T follicular helper cell (primary cell): Measurements from ENCODE around the gene CAMTA1.
"Not testable (repeated sequence)": the region's sequence is repeated elsewhere in the genome, so short reads cannot be mapped to it uniquely, and the experiment has no call there.

Experiments
- DNase-seq: peaks from one replicate; pipeline ENCODE4 v3.0.0-alpha.2; 2020; ENCODE audit warnings: low read depth

Gene CAMTA1

DNA sequence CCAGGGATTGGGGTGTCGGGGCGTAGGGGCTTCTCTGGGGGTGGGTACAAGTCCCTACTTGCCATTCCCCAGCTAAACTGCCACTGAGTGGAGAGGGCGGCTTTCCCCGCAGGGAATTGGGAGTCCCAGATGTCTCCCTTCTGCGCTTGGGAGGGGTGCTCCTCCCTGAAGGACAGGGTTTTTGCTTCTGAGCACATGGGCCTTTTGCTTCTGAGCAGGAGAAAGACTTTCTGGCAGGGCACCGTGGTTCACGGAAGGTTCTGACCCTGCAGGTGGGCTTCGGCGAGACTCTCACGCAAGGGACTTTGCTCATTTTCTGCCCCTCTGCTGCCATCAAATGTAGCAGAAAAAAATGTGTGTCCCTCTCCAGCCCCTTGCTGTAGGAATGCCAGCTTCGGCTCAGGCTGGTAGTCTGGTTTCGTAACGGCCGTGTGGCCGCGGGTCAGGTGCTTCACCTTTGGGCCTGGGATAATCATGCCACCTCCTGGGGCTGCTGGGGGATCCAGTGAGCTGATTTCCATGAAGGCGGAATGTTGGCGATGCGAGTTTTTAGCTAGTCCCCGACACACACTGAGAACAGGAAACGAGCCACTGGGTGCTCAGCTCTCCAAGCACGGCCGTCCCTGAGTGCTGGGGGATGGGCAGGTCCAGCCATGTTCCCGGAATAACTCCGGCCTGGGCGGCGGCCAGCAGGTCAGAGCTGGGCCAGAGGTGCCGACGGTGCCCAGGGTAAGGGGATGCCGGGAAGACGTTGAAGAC lies 364.0 kb downstream of the CAMTA1 start:
- no peak for DNase-seq

DNA sequence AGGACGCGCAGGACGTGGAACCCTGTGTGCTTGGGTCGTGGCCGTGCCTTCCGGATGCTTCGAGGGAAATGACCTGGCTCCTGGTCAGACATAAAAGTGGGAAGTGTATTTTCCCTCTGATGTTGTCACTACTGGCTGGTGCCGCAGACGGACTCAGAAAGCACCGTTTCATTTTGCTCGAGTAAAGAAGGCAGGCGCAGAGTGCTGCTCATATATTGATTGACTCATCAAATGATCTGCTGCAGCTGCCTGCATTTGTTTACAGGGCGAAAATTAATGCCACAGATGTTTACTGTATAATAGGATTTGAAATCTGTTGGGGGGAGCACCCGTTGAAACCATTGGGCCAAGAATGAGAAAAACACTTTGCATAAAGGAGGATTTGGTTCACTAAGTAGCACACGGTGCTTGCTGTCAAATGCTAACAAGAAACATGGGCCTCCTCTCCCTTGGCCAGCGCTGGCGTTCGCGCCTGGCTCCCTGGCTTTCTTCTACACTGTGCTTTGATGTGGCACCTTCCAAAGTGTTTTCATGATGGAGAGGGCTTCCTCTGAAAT lies 365.5 kb downstream of the CAMTA1 start:
- no peak for DNase-seq

DNA sequence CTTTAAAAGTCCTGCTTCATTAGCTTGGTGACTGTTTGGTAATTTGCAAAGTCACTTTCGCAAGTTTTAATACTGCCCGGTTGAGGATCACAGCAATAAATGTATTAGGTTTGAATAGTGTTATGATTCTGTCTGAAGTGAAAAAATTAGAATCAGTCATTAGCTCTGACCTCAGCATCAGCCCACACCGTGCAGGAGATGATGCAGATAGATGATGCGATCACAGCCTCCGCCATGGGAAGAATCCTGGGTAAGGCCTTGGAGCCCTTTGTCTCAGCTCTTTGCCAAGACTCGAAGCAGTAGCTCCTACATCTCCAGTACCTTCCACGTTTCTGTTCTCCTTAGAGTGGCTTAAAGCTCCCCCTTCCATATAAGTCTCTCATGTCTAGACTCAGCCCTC lies 366.7 kb downstream of the CAMTA1 start:
- no peak for DNase-seq

DNA sequence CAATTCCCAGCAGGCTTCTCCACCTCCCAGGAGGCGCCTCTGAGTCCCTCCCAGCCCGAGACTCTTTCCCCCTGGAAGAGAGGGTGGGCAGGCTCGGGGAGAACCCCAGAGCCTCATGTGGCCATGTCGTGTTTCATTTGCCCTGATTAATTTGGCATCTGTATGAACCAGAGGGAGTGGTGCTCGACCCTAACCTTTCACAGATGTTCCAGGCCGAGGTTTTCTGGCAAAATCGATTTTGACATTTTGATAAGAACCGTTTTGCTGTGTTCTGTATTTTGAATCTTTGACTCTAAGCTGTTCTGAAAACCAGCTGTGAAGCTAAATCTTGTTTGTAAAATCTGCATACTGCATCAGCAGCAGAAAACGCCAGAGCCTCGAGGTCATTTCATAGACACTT lies 367.4 kb downstream of the CAMTA1 start:
- DNase-seq, result no peak

DNA sequence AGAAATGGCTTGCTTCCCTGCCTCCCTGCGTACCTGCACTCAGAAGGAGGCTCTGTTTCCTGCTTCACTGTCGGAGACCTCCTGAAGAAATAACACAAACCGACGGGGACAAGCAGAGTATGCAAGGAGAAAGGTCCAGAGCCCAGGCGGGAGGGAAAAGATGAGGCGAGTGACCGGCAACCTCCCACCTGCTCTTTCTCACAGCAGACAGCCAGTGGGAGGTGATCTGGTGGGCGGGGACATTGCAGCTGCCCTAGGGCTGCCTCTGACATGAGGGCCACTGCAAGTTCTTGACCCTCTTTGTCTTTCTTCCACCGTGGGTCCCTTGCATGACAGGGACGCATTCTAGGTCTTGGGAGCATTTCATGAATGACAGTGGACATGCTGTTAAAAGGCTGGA lies 368.2 kb downstream of the CAMTA1 start:
- no peak for DNase-seq

DNA sequence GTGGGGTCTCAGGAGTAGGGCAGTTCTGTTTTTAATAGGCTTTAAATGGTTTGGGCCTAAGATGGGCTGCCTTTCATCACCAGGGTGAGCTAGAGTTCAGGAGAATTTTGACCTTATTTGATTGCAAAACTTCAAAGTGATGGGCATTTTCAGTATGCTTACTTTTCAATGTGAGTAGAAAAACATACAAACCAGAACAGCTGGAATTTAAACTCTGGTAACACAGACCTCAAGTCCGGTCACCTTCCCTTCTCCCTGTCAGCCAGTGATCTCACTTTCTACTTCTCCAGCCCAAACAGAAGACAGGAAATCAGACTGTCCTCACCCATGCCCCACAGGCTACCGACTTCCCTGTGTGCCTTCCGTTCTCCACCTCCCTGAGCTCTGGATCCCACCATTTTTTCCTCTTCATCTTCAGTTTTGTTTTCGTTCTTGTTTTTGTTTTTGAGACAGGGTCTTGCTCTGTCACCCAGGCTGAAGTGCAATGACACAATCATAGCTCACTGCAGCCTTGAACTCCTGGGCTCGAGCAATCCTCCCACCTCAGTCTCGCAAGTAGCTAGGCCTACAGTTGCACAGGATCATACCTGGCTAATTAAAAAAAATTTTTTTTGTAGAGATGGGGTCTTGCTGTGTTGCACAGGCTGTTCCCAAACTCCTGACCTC lies 374.0 kb downstream of the CAMTA1 start:
- no peak for DNase-seq

DNA sequence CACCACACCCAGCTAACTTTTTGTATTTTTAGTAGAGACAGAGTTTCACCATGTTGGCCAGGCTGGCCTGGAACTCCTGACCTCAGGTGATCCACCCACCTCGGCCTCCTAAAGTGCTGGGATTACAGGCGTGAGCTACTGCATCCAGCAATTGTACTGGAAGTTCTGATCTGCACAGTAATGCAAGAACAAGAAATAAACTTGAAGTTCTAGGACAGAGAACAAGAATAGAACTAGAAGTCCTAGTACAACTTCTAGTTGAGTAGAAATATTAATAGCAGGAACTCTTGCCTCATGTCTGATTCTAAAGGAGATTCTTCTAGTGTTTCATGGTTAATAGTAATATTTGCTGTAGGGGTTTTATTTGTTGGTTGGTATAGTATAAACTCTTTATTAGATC lies 383.3 kb downstream of the CAMTA1 start:
- DNase-seq, result not testable (repeated sequence)

DNA sequence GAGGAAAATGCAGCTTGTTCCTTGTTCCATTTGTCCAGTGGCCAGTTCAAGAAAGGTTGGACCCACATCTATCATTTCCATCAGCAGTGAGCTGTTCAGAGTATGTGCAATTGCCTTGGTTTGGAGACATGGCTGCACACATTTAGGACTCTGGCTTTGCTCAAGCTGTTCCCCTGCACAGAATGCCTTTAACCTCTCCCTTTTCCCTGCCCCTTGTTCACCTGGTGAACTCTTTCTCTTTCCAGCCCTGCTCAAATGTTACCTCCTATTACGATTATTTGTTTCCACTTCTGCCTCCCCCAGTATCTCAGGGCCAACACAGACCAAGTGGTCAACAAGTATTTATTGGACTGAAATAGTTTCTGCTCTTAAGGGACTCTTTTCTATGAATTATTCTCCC lies 385.9 kb downstream of the CAMTA1 start:
- no peak for DNase-seq

DNA sequence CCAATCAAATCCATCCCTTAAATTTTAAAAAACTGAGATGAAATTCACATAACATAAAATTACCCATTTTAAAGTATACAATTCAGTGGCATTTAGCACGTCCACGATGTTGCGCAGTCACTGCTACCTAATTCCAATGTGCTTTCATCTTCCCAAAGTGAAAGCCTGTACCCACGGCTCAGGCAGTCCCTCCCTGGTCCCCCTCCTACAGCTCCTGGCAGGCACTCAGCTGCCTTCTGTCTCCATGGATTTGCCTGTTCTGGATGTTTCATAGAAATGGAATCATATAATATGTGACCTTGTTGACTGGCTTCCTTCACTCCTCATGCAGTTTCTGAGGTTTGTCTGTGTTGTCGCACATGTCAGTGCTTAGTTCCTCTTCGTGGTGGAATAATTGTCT lies 386.3 kb downstream of the CAMTA1 start:
- DNase-seq, result no peak

DNA sequence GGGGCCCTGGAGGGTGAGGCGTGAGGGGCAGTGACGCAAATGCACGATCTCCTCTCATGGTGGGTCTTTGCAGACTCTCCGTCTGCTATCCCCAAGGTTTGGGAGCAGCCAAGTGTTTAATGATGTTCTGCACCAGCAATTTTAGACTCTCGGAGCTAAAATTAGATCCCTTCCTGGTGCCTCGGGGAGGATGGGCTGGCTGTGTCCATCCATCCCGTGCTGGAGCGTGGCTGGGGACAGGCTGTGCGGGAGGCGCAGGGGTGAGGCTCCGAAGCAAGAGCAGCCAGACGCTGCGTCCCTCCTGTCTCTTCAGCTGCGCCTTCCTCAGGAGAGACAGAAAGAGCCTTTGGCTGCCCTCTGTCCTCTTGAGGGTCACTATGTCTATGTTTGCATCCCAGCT lies 387.6 kb downstream of the CAMTA1 start:
- no peak for DNase-seq

DNA sequence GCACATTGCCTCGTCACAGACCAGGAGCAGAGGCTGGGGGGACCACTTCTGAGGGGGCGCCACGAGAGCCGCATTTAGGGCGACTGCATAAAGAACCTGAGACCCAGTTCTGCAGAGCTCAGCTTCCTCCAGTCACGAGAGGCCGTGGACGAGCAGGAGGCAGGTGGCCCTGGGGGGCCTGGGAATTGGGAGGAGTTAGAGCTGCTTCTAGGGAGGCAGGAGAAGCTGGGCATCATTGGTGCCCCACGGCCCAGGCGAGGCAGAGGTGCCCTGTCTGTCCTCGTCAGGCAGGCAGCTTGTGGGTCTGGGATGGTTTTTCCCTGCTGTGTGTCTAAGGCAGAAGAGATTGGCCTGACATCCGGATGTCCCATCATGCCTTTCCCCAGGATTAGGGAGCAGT lies 389.3 kb downstream of the CAMTA1 start:
- DNase-seq, result no peak

DNA sequence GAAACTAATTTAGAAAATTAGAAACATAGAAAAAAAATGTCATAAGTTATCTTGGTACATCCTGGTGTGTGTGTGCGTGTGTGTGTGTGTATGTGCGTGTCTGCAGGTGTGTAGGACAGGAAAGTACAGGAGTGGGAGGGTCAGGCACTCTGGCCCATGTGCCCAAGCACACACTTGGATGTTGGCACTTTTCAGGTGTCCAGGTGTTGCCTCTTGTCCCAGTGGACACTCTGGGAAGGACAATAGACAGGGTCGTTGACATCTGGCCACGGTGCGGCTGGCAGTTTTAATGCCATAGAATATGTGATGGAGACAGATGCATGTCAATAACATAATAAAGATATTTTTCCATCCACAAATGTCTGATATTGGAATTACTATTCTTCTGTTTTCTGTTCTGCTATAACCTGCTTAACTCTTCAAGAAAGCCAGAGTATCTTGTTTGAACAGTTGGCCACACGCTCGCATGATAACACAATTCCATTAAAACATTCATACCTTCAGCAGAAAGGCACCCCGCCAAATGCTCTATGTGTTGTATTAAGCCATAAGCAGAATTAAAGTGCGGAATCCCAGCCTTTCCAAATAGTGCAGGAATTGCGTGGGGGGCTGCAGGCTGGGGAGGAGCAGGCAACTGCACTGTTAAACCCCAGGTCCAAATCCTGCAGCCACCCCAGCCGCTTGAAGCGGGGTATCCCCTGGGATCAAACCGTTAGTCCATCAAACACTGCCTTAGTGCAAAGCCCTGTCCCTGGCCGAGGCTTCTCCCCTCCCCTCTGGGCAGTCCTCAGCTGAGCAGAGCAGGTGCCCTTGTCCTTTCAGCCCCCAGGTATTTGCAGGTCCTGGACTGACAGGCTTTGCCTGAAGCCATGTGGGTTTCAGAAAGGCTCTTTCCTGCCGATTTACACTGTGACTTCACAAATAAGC lies 390.0 kb downstream of the CAMTA1 start:
- DNase-seq, result no peak

DNA sequence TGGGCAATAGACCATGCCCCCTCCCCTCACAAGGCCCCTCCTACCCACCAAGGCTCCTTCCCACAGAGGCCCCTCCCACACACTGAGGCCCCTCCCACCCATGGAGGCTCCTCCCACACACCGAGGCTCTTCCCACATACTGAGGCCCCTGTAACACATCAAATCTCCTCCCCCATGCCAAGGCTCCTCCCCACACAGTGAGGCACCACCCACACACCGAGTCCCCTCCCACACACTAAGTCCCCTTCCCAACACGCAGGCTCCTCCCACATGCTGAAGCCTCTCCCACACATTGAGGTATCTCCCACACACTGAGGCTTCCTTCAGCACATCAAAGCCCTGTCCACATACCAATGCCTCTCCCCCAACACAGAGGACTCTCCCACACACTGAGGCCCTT lies 391.8 kb downstream of the CAMTA1 start:
- DNase-seq, result no peak

DNA sequence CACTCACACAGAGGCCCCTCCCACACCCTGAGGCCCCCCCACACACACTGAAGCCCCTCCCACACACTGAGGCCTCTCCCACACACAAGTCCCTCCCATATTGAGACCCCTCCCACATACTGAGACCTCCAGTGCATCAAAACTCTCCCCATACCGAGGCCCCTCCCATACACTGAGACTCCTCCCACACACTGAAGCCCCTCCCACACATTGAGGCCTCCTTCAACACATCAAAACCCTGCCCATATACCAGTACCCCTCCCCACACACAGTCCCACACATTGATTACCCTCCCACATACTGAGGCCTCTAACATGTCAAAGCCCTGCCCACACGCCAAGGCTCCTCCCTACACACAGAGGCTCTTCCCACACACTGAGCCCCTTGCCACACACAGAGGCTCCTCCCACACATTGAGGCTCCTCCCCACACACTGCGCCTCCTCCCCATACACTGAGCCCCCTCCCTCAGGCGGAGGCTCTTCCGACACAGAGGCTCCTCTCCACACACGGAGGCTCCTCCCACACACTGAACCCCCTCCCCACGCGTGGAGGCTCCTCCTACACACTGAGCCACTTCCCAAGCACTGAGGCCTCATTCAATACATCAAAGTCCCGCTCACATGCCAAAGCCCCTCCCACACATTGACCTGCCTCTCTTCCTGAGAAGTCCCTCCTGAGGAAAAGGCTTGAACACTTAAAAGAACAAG lies 392.3 kb downstream of the CAMTA1 start:
- DNase-seq, result no peak

DNA sequence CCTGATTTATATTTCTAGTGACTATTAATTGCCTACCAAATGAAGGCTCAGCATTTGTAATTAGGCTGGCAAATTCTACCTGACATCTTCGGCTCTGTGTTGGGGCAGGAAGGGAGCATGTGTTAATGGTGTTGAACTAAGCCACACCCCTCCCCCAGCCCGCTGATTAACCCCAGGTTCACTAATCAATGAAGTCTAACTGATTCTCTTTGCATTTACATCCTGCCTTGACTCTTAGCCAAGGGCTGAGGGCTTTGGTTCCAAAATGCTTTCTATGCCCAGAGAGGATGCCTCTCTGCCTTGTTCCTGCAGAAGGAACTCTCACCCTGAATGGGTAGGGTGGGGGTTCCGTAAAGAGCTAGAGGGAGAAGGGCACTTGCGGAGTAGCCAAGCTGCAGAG lies 393.1 kb downstream of the CAMTA1 start:
- DNase-seq, result no peak

DNA sequence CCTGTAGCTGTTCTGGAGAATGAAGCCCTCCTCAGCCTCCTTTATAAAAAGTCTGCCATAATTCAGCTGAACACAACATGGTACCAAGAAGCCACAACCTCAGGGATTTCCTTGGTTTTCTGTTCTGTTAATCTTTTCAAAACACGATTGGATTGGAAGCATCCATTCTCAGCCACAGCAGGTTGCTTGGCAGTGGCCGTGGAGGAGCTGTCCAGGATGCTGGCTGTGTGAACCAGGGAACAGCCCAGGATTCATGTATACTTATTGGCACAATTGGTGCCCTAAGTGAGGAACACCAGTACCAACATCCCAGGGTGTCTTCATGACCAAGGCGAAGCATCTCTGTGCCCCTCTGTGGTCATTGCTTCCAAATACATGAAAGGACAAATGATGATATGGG lies 393.5 kb downstream of the CAMTA1 start:
- DNase-seq, result no peak

DNA sequence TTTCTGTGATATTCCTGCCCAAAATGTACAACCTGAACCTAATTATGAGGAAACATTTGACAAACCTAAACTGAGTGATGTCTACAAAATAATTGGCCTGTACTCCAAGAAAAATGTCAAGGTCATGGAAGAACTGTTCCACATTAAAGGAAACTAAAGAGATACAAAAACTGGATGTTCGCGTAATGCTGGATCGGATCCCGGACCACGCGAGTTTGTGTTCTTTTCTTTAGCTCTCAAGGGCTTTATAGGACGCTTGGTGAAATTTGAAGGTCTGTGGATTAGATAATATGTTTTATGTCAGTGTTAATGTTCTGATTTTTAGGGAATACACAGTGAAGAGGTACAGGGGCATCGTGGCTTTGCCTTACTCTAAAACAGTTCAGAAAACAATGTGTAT lies 400.5 kb downstream of the CAMTA1 start:
- DNase-seq, result no peak

DNA sequence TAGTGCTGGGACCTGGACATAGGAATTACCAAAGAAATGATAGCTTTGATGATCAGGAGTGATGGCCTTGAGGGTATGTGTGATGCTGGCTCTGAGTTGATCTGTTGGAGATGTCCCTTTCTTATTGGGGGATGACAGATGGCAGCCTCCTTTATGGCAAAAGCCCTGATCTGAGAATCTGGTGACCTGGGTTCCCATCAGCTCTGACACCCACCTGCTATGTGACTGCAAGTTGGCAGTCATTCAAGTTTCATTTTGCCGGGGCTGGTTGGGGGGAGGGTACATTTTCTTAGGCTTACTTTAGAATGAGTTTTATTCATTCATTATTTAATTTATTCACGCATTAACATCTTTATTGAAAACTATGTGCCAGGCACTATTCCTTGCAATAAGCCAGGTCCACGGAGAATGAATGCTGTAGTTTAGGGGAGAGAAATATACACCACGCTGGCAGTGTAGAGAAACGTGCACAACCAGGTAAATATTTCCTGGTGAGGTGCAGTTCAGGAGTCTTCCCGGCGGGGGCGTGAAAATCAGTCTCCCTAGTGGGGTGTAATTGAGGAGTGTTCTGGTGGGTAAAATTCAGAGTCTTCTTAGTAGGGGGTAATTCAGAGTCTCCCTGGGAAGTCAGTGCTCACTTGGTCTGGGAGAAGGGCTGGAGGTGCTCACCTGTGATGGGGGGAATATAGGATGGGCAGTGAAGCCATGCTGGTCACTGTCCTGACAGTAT lies 401.3 kb downstream of the CAMTA1 start:
- no peak for DNase-seq

DNA sequence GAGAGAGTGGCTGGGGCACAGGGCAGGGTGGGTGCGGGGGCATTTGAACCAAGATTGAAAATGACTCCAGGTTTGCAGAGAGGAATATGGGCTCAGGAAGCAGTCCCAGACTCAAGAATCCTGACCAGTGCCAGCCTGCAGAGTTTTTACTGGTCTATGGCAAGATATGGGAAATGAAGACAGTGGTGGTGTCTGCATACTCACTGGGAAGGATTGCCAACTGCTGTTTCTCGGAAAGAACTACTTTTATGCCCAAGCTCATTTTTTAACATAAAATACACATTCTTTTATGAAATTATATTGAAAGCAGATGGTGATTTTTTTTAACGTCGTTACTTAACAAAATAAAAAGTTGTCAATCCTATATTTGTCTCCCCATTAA lies 401.8 kb downstream of the CAMTA1 start:
- no peak for DNase-seq

DNA sequence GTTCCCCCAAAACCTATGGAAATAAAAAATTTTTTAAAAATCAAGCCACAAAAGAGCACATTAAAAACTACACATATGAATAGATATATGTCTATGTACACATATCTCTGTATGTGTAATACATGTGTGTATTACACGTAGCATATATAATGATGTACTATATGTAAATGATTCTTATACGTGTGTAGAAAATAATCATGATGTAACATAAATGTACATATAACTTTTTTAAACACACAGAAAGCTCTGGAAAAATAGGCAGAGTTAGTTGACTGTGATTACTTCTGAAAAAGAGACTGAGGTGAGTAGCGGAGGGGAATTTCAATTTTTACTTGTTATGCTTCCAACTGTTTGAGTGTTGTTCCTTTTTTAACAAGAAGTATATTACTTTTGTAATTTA lies 405.0 kb downstream of the CAMTA1 start:
- DNase-seq, result no peak

DNA sequence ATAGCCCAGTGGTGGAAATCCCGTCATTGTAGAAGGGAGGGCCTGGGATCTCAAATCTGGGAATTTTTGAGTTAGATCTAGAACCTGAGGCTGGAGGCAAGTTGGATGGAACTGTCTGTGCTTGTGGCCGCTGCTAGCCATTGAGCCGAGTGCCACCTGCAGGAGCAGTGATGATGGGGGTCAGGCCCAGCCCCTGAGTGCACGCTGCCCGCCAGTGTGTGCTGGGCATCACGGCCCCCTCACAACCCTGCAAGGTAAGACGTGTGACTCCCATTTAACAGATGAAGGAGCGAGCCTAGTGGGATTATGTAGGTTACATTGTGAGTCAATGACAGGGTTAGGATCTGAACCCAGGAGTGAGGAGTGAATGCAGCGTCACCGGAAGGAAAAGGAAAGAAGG lies 407.2 kb downstream of the CAMTA1 start:
- DNase-seq, result no peak
